SK-N-SH (cell line): ENCODE measurements around the gene CTNND1. TPM values are rescaled to one million over a fixed set of nuclear protein-coding genes. Genes with fewer than 3 reads are reported as not detected.

ENCODE experiments used
- CTCF ChIA-PET: fragments of 300-600, 350-600 bp; formaldehyde crosslinking; extraction: SDS; loops from one replicate; lab custom pipeline; 2021; lab: Yijun Ruan, JAX
- POLR2A ChIA-PET: fragments of 350-600 bp; sonication (Branson Sonifier 250); formaldehyde crosslinking; extraction: SDS; loops from one replicate; lab custom pipeline; 2020; ENCODE audit warnings: antibody characterized with exemption, inconsistent platforms; lab: Yijun Ruan, JAX
- DNase-seq: peaks from one replicate; pipeline ENCODE4 v3.0.0; 2012
- H2AFZ ChIP-seq: fragments of 200-600 bp; sonication (generic); 2 replicates; pipeline ENCODE4 v1.8.1; 2016; ENCODE audit warnings: antibody characterized with exemption, mild to moderate bottlenecking, low read depth
- H3F3A ChIP-seq: fragments of 200-600 bp; sonication (generic); replicated peaks from 2 replicates; pipeline ENCODE3; 2016; ENCODE audit warnings: antibody characterized with exemption, mild to moderate bottlenecking; ENCODE audit not compliant: insufficient read depth
- H3K27ac ChIP-seq, 2 experiments: fragments of 200-500 bp in 1 of 2; fragments of 200-600 bp in 1 of 2; sonication (Bioruptor generic) in 1 of 2; sonication (generic), shearing (Covaris generic) in 1 of 2; 2 replicates each; pipeline versions ENCODE4 v1.5.1 to v1.6.1; 2014 to 2016; ENCODE audit warnings: low read depth in 2 of 2, inconsistent platforms in 1 of 2, low read length in 1 of 2, mild to moderate bottlenecking in 1 of 2, mixed read lengths in 1 of 2
- H3K27me3 ChIP-seq: fragments of 200-600 bp; sonication (generic), shearing (Covaris generic); 2 replicates; pipeline ENCODE4 v1.6.1; 2016; ENCODE audit warnings: mixed run types; ENCODE audit not compliant: insufficient read depth
- H3K36me3 ChIP-seq, 2 experiments: fragments of 200-500 bp in 1 of 2; fragments of 200-600 bp in 1 of 2; sonication (Bioruptor generic) in 1 of 2; sonication (generic) in 1 of 2; replicated peaks in 1 of 2; 2 replicates each; pipeline versions ENCODE3 to v1.5.1; 2014 to 2016; ENCODE audit warnings: low read length in 1 of 2, mild to moderate bottlenecking in 1 of 2; ENCODE audit not compliant: insufficient read depth in 2 of 2, control insufficient read depth in 1 of 2
- H3K4me1 ChIP-seq, 2 experiments: fragments of 200-500 bp in 1 of 2; fragments of 200-600 bp in 1 of 2; sonication (Bioruptor generic) in 1 of 2; sonication (generic), shearing (Covaris generic) in 1 of 2; 2 replicates each; pipeline versions ENCODE4 v1.5.1 to v1.6.1; 2014 to 2016; ENCODE audit warnings: low read depth in 1 of 2, low read length in 1 of 2, mixed run types in 1 of 2; ENCODE audit not compliant: insufficient read depth in 2 of 2, control insufficient read depth in 1 of 2
- H3K4me2 ChIP-seq: fragments of 200-600 bp; sonication (generic), shearing (Covaris generic); 2 replicates; pipeline ENCODE4 v1.6.1; 2017; ENCODE audit warnings: mixed run types
- H3K4me3 ChIP-seq, 2 experiments: fragments of 200-500 bp in 1 of 2; fragments of 200-600 bp in 1 of 2; sonication (Bioruptor generic) in 1 of 2; sonication (generic), shearing (Covaris generic) in 1 of 2; 2 replicates each; pipeline versions ENCODE4 v1.5.1 to v1.8.1; 2014 to 2016; ENCODE audit warnings: low read depth in 2 of 2, inconsistent platforms in 1 of 2, low read length in 1 of 2, mild to moderate bottlenecking in 1 of 2, mixed read lengths in 1 of 2, moderate library complexity in 1 of 2
- H3K79me2 ChIP-seq: fragments of 200-600 bp; sonication (generic); 2 replicates; pipeline ENCODE4 v1.8.1; 2017; ENCODE audit warnings: mild to moderate bottlenecking; ENCODE audit not compliant: insufficient read depth
- H3K9ac ChIP-seq: fragments of 200-600 bp; sonication (generic); 2 replicates; pipeline ENCODE4 v1.6.1; 2017; ENCODE audit warnings: mixed run types
- H3K9me2 ChIP-seq: fragments of 200-600 bp; sonication (generic); 2 replicates; pipeline ENCODE4 v1.6.1; 2017; ENCODE audit warnings: mixed run types
- H3K9me3 ChIP-seq: fragments of 200-600 bp; sonication (generic); 2 replicates; pipeline ENCODE4 v1.6.1; 2017; ENCODE audit warnings: mixed run types, mild to moderate bottlenecking, moderate library complexity
- H4K20me1 ChIP-seq: fragments of 200-600 bp; sonication (generic); 2 replicates; pipeline ENCODE4 v1.6.1; 2017; ENCODE audit warnings: mild to moderate bottlenecking, mixed run types; ENCODE audit not compliant: insufficient read depth
- CHD2 ChIP-seq: fragments of 150-350 bp; IDR thresholded peaks from 2 replicates; pipeline ENCODE4 v1.6.1; 2018; ENCODE audit warnings: low read length; ENCODE audit not compliant: partially characterized antibody
- CTCF ChIP-seq: fragments of 200-600 bp; sonication (generic); IDR thresholded peaks from 2 replicates; pipeline ENCODE4 v1.6.1; 2017; ENCODE audit warnings: antibody characterized with exemption, mild to moderate bottlenecking, moderate library complexity
- FOXM1 ChIP-seq: IDR thresholded peaks from 2 replicates; pipeline ENCODE4 v1.4.0; 2012; ENCODE audit warnings: low read depth, mild to moderate bottlenecking
- GABPA ChIP-seq: IDR thresholded peaks from 2 replicates; pipeline ENCODE4 v1.4.0; 2012; ENCODE audit warnings: low read depth, mild to moderate bottlenecking
- MEF2A ChIP-seq: IDR thresholded peaks from 2 replicates; pipeline ENCODE4 v1.4.0; 2012; ENCODE audit warnings: low read depth, borderline replicate concordance
- NFIC ChIP-seq: IDR thresholded peaks from 2 replicates; pipeline ENCODE4 v1.4.0; 2012; ENCODE audit warnings: borderline replicate concordance
- POLR2AphosphoS5 ChIP-seq: IDR thresholded peaks from 2 replicates; pipeline ENCODE4 v1.6.1; 2012; ENCODE audit warnings: low read depth, low read length
- RAD21 ChIP-seq: IDR thresholded peaks from 2 replicates; pipeline ENCODE4 v1.6.1; 2012; ENCODE audit warnings: mild to moderate bottlenecking, low read length
- RCOR1 ChIP-seq: fragments of 150-350 bp; IDR thresholded peaks from 2 replicates; pipeline ENCODE4 v1.6.1; 2017; ENCODE audit warnings: antibody characterized with exemption, low read length
- RFX5 ChIP-seq: IDR thresholded peaks from 2 replicates; pipeline ENCODE4 v1.6.1; 2012; ENCODE audit warnings: mild to moderate bottlenecking, improper control_type of control experiment, low read length
- RXRA ChIP-seq: IDR thresholded peaks from 2 replicates; pipeline ENCODE4 v1.4.0; 2012; ENCODE audit warnings: low read depth, mild to moderate bottlenecking, borderline replicate concordance
- SIN3A ChIP-seq: IDR thresholded peaks from 2 replicates; pipeline ENCODE4 v1.6.1; 2012; ENCODE audit warnings: low read depth, mild to moderate bottlenecking, low read length, moderate library complexity, borderline replicate concordance
- TAF1 ChIP-seq: IDR thresholded peaks from 2 replicates; pipeline ENCODE4 v1.6.1; 2012; ENCODE audit warnings: low read depth, mild to moderate bottlenecking, low read length, moderate library complexity, borderline replicate concordance
- USF1 ChIP-seq: IDR thresholded peaks from 2 replicates; pipeline ENCODE4 v1.4.0; 2012; ENCODE audit warnings: low read depth, borderline replicate concordance
- USF2 ChIP-seq: fragments of 150-350 bp; IDR thresholded peaks from 2 replicates; pipeline ENCODE4 v1.6.1; 2017; ENCODE audit warnings: antibody characterized with exemption, low read length, low read depth, borderline replicate concordance
- WGBS: methylation state at CpG from one replicate; pipeline ENCODE4 v1.1.6; 2017; ENCODE audit warnings: low lambda C conversion rate; 5-methylcytosine and 5-hydroxymethylcytosine counted together
- polyA plus RNA-seq, 3 experiments: library from polyadenylated mRNA; depleted of rRNA; stranded (reverse); fragments of >200 nt; gene quantifications; 2 replicates each; pipeline ENCODE4 v1.2.3, GENCODE V29; 2012

CTNND1 gene
- polyA plus RNA-seq, 1 of the 3 experiments (the other 2 are of a cell fraction): 39.4 TPM

GRCh38 chr11:57770793-57771192, 9.2 kb downstream of the CTNND1 start:
- POLR2A ChIA-PET: no interaction called here
- no peak overlapping the region for H2AFZ ChIP-seq
- TF ChIP-seq CTCF: no peak
- no peak for TF ChIP-seq FOXM1
- no peak for TF ChIP-seq MEF2A
- TF ChIP-seq POLR2AphosphoS5: no peak
- no peak for TF ChIP-seq TAF1
- TF ChIP-seq CHD2: no peak
- no peak for TF ChIP-seq USF2
- no peak for TF ChIP-seq RAD21
- TF ChIP-seq GABPA: no peak
- TF ChIP-seq NFIC: no peak
- no peak for TF ChIP-seq RFX5
- TF ChIP-seq, all 33 proteins: peak for 0

GRCh38 chr11:57771365-57771764, 9.8 kb downstream of the CTNND1 start:
- 96% methylated on average over 3 of the region's 3 CpGs for WGBS
- POLR2A ChIA-PET: no interaction called here
- CTCF ChIA-PET: interaction anchor here (1.4 to 1.6 kb wide), 2 partner anchors 10 to 29 kb away, joined by 4 to 6 read pairs; partner anchors contain the start of gene CTNND1
- Histone ChIP-seq H3K4me1 (peaks cover 6 to 15% of the 10 kb centered on the region in 2 experiments; a peak in 3 of 4 replicates), H2AFZ (no peak overlapping the region), H3F3A (peaks cover 3% of the 10 kb centered on the region), H3K9ac (no peak overlapping the region), H3K4me2 (no peak overlapping the region), H3K27ac (no peak overlapping the region), H4K20me1 (peaks cover 77% of the 10 kb centered on the region), H3K4me3 (no peak overlapping the region), H3K36me3 (peaks cover 0 to 6% of the 10 kb centered on the region in 2 experiments), H3K79me2 (peaks cover 100% of the 10 kb centered on the region), H3K9me2 (no peaks in the 10 kb centered on the region), H3K9me3 (no peaks in the 10 kb centered on the region), H3K27me3 (no peaks in the 10 kb centered on the region)
- TF ChIP-seq RCOR1 (no peak), FOXM1 (no peak), MEF2A (no peak), RXRA (no peak), USF1 (no peak), CHD2 (no peak), SIN3A (no peak), CTCF (no peak)
- no peak for DNase-seq

More at GRCh38 chr11:57770793-57771192, 9.2 kb downstream of the CTNND1 start:
- H3K4me3 ChIP-seq: no peak overlapping the region
- no peak for DNase-seq
- peaks cover 3% of the 10 kb centered on the region for H3F3A ChIP-seq
- CTCF ChIA-PET: interaction anchor here (1.4 to 1.6 kb wide), 2 partner anchors 9 to 30 kb away, joined by 4 to 6 read pairs; partner anchors contain the start of gene CTNND1
- H3K4me2 ChIP-seq: no peak overlapping the region
- H3K79me2 ChIP-seq: peaks cover 100% of the 10 kb centered on the region
- no peaks in the 10 kb centered on the region for H3K9me2 ChIP-seq
- WGBS: 76% methylated on average over 1 of the region's 1 CpG
- peaks cover under 1 to 9% of the 10 kb centered on the region in 2 experiments; a peak in 3 of 4 replicates for H3K4me1 ChIP-seq
- H3K27ac ChIP-seq: no peak overlapping the region; a peak in 1 of 4 replicates
- H4K20me1 ChIP-seq: peaks cover 76% of the 10 kb centered on the region
- H3K9me3 ChIP-seq: no peaks in the 10 kb centered on the region
- peaks cover 0 to 7% of the 10 kb centered on the region in 2 experiments for H3K36me3 ChIP-seq
- no peaks in the 10 kb centered on the region for H3K27me3 ChIP-seq
- H3K9ac ChIP-seq: no peak overlapping the region
